ENCODE data around the gene KRT80.

KRT80 gene

DNA sequence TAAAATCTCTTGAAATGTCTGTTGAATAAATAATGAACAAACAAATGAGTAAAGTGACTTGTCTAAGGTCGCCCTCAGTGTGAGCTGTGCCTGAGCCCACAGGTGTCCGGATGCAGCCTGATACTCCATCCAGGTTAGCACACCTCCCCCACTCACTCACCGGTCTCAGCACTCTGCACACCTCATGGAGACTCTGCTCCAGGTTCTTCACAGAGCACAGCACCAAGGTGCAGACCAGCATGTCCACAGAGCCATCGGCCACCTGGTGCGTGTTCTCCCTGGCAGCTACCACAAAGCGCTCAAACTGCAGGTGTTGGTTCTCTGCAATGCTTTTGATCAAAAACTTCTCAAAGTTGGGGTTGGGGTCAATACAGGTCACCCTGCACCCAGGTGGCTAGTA is 37.1 kb upstream of the KRT80 start:
- no peak for DNase-seq (ENCODE audit: low spot score)

DNA sequence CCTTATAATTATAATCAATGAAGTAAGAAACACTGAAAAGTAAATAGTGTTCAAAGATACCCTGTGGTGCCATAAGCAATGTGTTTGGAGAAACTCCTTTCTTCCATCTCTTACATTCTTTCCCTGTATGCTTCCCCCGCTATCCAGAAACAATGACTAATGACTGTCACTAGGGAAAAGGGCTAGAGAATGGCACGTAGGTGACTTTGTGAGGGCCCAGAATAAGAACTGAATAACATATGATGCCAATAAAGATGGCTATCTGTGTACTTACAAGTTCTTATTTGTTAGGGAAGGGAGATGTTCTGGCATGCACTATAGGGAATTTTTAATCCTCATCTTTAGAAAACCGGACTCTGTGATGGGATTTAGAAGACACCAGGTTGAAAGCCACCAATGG is 36.6 kb upstream of the KRT80 start:
- DNase-seq (ENCODE audit: low spot score): no peak

DNA sequence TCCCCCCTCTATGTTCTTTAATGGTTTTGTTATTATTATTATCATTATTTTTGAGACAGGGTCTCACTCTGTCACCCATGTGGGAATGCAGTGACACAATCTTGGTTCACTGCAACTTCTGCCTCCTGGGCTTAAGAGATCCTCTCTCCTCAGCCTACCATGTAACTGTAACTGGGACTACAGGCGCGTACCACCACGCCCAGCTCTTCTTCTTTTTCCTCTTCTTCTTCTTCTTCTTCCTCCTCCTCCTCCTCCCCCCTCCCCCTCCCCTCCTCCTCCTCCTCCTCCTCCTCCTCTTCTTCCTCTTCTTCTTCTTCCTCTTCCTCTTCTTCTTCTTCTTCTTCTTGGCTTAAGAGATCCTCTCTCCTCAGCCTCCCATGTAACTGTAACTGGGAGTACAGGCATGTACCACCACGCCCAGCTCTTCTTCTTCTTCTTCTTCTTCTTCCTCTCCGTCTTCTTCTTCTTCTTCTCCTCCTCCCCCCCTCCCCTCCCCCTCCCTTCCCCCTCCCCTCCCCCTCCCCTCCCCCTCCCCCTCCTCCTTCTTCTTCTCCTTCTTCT is 35.9 kb upstream of the KRT80 start:
- no peak for DNase-seq (ENCODE audit: low spot score)

DNA sequence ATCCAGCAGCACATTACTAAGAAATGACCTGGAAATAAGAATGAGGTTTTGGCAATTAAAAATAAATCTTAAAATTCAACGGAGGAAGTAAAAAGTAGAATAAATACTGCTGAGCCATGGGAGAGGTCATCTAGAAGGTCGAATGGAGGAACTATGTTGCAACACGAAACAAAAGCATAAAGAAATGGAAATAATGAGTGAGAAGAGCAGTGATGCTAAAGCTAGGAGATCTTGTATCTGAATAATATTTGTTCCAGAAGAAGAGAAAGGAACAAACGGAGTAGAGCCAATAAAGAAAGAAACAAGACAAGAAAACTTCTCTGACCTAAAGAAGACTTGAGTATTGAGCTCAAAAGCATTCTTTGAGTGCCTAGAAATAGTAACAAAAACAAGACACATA is 34.6 kb upstream of the KRT80 start:
- no peak for DNase-seq (ENCODE audit: low spot score)

DNA sequence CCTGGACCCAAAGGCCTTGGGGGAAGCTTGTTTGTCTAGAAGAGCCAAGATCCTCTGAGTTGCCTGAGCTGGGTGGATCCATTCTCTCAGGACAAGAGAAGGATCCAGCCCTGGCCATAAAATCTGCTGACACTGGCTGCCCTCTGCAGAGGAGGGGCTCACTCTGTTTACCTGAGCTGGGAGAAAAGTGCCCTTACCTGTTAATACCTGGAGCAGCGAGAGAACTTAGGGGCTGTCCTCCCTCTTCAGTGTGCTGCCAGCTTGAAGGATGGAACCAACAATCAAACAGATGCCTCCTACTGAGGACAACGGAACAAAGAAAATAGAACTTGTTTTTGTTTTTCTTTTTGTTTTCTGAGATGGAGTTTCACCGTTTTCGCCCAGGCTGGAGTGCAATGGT is 33.9 kb upstream of the KRT80 start:
- no peak for DNase-seq (ENCODE audit: low spot score)

DNA sequence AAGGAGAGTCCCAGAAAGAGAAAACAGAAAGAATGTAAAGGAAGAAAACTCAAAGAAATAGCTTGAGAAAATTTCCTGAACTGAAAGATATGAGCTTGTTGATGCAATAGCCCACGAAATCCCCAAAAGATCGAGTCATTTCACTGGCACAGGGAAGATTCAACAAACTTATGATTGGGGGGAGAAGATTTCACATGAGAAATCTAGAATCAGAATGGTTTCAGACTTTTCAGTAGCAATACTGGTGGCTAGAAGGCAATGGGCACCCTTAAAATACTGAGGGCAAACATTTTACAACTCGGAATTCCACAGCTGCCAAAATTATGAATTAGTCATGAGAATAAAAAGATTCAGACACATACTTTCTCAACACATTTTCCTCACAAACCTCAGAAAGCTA is 32.3 kb upstream of the KRT80 start:
- DNase-seq (ENCODE audit: low spot score): no peak

DNA sequence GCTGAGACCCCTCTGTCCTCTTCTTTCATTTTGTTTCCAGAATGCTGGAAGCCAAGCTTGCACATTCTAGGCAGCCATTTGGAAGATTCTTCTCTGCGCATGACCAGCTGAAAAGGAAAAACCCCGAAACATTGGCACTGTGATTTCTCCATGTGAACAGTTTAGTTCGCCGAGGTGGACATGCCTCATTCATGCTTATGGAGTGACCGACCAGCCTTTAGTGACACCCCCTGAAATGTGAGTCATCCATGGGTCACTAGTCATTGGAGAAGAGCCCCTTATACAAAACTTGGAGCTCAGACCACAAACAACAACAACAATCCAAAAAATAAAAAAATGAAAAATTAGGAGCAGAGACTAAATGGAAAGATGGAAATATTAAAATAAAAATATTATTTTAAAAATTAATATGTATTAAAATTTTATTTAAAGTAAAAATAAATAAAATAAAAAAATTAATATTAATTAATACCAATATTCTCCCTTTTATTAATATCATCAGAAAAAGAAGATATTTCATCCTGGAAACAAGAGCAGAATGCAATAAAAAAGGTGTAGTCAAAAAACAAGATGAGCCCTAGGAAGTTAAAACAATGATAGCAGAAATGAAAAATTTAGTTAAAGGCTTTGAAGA is 31.7 kb upstream of the KRT80 start:
- DNase-seq (ENCODE audit: low spot score): no peak

DNA sequence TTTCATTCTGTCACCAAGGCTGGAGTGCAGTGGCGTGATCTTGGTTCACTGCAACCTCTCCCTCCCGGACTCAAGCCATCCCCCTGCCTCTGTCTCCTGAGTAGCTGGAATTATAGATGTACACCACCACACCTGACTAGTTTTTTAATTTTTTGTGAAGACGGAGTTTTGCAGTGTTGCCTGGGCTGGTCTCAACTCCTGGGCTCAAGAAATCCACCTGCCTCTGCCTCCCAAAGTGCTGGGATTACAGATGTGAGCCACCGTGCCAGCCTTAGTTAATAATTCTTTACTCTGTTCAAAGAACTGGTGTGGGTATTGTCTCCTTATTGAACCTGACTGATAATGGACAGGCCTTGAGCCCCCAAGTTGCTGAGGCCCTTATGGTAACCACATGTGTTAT is 30.9 kb upstream of the KRT80 start:
- DNase-seq (ENCODE audit: low spot score): no peak

DNA sequence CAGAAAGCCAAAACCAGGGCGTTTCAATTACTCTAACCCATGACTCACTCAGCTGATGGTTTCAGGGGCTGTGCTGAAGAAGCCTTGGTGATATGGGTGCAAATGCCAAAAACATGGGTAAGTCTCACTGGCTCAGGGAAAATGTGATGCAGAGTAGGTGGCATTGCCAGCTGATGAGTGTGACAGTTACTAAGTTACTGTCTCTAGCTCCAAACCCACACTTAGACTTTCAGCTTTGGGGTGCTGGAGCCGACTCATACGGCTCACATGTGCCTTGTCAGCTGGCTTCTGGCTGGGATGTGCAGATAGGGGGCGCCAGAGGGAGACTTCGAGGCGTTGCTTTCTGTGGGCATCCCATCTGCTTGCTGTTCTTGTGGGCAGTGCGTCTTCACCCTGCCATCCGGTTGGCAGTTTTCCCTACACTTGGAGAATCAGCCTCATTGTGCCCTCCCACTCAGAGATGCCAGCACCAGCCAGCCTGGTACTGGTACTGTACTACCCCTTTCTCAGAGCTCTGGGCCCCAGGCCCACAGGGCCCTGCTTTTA is 30.2 kb upstream of the KRT80 start:
- peak; percentile 32 for DNase-seq (ENCODE audit: low spot score)

DNA sequence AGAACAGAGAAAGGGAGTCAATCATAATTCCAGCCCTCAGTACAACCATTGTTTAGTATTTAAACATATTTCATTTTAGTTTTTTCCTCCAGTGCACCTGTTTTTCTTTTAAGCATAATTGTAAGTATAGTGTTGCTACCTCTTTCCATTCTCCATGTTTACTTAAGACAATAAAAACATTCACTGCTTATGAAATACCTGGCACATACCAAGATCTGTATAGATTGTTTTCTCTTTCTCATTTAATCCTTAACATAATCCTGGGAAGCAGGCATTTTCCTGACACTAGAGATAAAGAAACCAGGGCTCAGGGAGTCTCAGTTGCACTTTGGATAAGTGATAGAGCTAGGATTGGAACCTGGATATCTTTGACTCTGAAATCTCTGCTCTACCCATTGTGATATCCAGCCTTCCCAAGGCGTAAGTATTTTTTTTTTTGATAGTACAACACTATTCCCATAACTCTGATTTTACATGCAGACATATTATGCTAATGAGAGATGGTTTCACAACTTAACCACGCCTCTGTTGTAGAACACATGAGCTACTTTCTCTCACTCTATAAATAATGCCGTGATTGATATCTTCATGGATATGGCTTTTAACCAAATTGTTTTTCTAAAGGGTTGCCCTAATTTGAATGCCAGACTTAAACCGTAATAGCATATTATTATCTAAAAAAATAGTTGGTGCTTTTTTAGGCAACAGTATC is 29.4 kb upstream of the KRT80 start:
- DNase-seq (ENCODE audit: low spot score): no peak

DNA sequence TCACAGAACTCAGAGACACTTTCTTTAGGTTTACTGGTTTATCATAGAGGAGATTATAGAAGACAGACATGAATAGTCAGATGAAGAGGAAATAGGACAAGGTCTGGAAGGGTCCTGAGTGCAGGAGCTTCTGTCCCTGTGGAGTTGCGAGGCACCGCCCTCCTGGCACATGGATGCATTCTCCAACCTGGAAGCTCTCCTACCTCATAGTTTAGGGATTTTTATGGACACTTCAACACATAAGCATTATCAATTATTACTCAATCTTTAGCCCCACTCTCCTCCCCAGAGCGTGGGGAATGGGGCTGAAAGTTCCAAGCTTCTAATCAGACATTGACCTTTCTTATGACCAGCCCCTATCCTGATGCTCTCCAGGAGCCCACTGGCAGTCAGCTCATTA is 28.7 kb upstream of the KRT80 start:
- no peak for DNase-seq (ENCODE audit: low spot score)

DNA sequence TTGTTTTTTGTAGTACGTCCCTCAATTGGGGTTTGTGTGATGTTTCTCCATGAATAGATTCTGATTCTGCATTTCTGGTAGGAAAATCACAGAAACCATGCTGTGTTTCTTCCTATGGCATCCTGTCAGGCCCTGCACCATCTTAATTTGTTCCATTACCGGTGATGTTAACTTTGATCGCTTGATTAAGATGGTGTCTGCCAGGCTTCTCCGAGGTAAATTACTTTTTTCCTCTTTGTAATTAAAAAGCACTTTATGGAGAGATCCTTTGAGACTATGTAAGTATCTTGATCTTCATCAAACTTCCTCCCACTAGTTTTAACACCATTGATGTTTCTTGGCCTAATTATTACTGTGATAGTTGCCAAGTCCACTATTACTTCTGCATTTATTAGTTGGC is 26.2 kb upstream of the KRT80 start:
- no peak for DNase-seq (ENCODE audit: low spot score)

DNA sequence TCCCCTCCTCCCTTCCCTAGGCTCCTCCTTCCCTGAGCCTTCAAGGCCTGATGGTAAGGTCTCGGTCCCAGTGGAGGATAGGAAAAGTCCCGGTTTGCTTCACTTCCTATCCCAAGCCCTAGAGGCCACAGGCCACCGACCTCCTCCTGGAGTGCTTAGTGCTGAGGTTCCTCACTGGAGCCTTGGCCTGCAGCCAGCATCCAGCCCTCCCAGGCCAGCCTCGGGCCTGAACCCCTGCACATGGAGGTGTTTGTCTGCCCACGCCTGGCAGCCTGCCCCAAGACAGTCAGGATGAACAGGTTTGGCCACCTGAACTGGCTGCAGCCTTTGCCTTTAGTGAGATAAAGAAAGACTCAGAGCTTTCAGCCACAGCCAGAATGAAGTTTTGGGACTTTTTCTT is 25.4 kb upstream of the KRT80 start:
- no peak for DNase-seq (ENCODE audit: low spot score)

DNA sequence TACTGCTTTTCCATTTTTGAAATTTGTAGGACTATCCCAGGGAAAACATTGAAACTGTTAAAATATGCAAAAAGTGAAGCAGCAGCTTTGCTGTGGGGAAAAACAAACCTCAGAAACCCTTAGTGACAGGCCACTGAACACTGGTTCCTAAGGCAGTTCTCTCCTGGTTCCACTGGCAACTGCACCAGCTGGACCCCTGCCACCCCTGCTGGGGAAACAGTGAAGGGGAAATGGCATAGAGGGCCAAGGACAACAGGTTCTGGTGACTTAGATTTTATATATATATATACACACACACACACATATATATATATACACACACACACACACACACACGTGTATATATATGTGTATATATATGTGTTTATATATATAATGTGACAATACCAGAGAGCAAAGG is 25.0 kb upstream of the KRT80 start:
- no peak for DNase-seq (ENCODE audit: low spot score)

DNA sequence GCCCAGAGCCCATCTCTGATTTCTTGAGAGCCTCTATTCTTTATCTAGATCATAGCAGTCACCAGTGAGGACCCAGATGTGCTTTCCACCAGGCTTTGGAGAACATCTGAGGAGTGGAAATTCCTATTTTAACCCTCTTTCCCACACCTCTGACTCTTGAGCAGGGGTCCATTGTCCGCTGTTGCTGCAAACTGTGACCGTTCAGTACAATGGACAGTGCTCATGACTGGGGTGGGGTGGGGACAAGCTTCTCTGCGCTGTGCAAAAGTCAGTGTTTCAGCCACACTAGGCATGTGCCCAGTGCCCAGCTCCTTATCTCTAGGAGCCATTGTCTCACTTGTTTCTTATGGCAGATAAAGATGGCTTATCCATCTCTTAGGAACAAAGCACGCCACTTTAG is 24.3 kb upstream of the KRT80 start:
- DNase-seq (ENCODE audit: low spot score): no peak

DNA sequence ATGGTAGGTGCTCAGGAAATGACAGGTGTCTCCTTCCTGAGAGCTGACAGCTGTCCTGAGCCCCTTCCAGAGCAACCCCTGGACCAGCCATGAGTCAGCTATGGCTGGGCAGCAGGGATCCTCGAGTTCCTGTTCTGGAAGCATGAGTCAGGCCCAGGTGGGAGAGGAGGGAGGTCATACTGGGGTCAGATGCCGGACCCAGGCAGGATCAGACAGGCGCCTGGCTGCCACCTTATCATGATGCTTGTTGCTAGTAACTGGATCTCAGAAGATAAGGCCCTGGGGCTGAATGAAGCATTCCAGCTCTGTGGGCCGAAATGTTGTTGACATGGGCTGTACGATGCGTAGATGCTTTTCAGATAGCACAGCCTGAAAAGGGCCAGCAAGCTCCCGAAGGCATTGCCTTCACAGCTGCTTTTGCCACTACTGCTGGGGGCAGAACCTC is 23.8 kb upstream of the KRT80 start:
- DNase-seq (ENCODE audit: low spot score): no peak

DNA sequence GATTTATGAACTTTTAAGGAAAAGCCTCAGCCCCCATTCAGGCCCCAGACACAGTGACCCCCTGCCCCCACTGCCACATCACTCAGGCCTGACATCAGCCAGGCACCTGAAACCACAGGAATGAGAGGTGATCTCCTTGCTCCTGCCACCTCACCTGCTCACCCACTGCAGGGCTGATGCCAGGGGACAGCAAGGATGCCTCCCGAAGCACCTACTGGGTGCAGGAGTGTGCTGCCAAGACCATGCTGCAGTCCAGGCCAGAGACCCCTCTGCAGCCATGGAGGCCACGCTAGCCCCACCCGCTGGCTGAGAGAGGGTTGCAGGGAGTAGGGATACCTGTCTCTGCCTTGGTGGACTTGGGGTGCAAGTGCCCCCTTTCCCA is 22.6 kb upstream of the KRT80 start:
- DNase-seq (ENCODE audit: low spot score): no peak

DNA sequence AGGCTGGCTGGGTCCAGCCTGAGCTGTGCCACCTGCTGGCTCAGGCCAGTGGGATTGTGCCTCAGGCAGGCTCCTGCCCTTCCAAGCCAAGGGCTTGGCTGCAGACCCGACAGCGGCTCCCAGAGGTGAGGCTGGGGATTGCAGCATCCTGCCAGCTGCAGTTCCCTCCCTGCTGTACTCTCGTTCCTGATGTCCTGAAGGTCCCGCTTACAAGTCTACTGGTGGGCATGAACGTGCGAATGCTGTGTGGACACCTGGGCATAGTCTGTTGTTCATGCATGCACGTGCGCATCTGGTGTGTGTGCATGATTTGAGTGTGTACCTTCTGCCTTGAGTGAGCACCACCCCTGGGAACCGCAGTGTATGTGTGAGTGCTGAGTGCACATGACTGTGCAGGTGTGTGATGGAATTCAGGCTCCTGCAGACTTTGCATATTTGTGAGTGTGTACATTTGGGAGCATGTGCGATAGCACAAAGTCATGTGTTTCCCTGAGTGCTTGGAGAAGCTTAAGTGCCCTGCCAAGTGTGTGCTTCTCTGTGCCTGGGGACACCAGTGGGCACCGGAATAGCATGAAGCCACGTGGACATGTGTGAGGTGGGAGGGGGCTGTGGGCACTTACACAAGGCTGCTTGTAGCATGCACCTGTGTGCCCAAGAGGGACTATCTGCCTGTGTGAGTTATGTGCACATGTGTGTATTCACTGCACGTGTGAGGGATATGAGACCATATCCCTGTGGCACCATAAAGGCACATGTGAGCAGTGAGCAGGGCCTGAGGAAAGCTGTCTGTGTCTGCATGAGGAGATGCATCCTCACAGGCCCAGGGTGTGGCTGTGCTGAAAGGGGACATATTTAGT is 22.0 kb upstream of the KRT80 start:
- peak; percentile 44 for DNase-seq (ENCODE audit: low spot score)

DNA sequence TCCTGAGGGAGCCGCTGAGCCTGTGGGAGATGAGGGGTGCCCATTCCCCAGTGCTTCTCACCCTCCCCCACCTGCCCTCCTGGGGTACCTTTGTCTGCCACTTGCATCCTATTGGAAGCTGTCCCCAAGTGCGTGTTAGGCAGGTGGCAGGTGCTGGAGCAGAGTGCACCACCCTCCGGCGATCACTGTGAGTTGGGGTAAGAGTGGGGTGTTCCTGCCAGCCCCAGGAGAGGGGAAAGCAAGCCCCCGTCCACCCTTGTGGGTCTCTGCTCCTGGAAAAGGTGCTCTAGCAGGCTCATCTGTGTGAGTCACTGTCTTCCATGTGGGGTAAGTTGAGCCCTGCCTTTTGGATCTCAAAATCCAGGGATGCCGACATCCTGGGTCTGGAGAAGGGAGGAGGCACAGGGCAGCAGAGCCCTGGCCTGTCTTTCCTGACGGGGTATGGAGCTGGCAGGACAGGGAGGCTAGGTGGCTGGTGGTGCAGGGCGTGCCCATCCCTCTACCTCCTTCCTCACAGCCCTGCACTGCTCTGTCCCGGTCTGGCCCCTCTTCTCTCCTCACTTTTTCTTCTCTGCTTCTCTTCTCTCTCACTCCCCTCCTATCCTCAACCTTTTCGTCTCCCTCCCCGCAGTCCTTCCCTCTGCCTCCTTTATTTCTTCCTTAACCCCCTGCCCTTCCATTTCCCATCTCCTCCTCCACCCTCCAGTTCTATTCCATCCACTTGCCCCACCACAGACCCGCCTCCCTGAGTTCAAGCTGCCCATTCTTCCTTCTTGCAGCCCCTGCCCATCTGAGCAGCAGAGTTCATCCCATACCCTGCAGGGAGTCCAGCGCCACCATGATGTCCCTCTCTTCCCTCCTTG is 21.1 kb upstream of the KRT80 start:
- no peak for DNase-seq (ENCODE audit: low spot score)

DNA sequence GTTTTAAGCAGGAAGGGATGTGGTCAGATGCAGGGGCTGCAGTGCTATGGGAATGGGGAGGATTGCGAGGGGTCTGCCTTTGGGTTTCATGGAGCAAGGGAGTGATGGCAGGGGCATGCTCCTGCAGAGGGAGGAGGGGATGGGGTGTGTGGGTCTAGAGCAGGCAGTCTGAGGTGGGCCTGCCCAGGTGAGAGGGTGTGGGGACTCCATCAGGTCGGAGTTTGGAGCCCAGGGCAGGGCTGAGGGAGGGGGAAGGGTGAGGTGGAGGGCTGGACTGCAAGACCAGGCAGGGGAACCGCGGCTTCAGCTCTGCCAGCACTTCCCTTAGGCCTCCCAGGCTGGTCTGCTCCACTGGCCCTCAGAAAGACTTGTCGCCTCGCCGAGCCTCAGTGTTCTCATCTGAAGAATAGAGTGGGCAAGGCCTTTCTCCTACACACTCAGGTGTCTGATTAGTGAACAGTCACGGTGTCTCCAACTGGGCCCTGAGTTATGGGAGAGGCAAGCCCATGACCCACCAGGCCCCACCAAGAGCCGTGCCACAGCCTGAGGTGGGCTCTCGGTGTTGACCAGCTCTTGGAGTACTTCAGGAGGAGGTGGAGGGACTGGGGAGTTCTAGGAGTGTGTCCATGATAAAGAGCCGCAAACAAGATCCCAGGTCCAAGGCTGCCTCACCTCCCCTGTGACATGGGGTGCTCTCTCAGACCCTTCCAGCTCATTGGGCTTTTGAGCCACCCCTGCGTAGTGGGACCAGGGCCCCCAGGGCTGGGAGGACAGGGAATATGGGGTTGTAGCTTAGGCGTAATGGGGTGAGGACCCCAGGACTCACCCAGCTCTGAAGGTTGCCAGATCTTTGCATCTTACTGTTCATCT is 20.1 kb upstream of the KRT80 start:
- no peak for DNase-seq (ENCODE audit: low spot score)

All from hematopoietic multipotent progenitor cell treated with erythropoietin and hydrocortisone succinate and interleukin-3 and kit ligand, for 15 days (in vitro differentiated cells).